Left hindlimb (tissue), 1 donor: ENCODE data around the gene NAA50.

Experiments
- DNase-seq: peaks from one replicate; pipeline ENCODE4 v3.0.0-alpha.2; 2018

Gene NAA50

DNA sequence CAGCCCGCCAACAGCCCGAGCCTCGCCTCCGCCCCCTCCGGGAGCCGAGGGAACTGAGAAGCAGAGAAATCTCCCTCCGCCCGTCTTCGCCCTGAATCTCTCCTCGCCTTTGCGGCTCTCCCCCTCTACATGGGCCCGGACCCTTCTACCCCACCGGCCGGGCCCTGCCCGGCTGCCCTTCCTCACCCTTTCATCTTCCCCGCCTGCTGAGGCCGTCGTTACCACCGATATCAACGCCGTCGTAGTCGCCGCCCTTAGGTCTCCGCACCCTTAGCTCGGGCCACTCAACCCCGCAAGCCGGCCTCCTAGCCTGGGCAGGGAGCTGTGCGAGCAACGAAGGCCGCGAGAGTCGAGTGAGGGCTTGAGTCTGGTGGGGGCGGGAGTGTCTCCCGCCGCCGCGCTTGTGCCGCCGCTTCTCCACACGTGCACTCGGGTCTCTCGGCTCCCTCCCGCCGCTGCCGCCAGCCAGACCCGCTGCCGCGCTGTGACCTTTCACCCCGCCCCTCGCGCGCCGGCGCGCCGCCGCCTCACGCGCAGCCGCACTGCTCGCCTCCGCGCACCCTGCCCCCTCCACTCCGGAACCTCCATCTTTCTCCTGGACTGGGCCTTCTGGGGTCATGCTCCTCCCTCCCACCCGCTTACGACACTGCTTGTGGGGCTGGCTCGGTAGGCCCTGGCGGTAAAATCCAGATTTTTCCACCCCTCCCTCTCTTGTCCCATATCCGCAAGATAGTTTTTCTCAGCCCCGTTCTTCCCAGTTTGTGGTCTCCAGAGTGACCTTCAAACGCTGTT, at the start of gene NAA50:
TSS of gene NAA50 (minus strand) at position 494 of the 792 bp plus-strand sequence. CDS start at position 194, 300 bp downstream.
- peak; percentile 97 for DNase-seq

DNA sequence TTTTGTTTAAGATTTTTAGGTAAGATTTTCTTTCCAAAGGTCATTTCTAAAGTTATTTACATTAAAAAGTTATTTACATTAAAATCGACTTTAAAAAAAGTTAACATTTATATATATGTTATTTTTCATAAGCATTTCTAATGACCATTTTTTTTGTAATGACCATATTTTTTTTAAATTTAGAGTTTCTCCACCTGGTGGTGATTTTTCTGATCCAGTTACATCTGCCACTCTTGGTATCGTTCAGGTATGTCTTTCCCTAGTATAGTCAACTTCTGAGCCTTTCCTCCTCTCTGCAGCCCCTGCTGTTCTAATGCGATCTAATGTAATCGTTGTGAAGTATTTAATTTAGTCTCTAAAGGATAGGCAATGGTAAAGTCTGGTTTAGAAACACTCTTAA, 49.6 kb upstream of the NAA50 start:
- no peak for DNase-seq

DNA sequence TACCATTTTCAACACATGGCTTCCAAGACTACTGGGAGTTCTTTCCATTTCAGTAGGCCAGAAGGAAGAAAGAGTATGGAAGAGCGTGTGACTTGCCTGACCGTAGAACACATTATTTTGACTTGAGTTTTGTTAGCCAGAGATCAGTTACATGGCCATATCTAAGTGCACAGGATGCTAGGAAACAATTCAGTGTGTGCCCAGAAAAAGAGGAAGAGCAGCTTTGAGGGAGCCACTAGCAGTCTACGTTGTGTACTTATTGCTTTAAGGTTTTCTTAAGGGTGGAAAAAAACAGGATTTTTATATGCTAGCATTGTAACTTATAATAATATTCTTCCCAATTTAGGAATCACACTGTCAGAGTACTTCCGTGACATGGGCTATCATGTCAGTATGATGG, 48.5 kb upstream of the NAA50 start:
- DNase-seq = no peak

DNA sequence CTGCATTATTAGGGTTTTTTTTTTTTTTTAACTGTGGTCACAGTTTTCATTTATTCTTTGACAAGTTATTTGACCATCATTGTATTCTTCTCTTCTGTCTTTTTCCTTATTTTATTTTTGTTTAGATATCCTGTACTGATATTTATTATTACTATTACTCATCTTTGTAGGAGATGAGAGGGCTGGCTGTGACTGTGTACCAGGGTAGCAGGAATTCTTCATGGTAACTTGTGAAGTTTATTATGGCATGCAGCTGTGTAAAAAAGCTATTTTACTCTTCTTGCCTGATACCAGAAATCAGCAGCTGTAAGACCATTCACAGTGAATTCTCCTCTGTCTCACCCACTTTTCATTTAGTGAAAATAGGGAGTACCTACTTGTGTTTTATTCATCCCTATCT, 45.3 kb upstream of the NAA50 start:
- DNase-seq = no peak

DNA sequence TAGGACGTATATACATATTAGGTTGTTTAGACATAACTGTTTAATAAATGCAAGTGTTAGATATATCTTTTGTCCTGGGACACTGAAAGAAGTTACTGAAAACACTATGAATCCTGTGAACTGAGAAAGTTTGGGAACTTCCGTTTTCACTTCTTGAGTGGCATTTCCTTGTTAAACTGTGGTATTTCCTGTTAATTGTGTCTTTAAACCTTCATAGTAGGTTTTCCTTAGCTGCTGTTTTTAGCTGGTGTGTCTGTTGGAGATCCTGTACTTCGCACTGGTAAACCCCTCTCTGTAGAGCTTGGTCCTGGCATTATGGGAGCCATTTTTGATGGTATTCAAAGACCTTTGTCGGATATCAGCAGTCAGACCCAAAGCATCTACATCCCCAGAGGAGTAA, 37.9 kb upstream of the NAA50 start:
- DNase-seq = no peak

DNA sequence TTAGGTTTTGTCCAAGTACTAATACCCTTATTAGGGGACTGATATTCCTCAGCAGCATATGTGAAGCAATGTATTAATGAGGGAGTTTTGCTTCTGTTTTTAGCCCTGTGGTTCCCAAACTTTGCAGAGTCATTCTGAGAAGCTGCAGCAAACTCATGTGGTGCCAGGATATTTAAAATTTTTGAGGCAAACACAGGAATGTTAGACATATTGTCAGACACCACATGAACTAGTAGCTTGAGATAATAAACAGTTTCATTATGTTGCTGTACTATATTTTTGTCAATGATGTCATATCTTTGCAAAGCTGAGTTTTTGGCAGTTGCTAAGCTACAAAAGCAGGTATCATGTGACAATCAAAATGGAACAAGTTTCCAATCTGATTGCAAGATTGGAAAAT, 37.4 kb upstream of the NAA50 start:
- no peak for DNase-seq

DNA sequence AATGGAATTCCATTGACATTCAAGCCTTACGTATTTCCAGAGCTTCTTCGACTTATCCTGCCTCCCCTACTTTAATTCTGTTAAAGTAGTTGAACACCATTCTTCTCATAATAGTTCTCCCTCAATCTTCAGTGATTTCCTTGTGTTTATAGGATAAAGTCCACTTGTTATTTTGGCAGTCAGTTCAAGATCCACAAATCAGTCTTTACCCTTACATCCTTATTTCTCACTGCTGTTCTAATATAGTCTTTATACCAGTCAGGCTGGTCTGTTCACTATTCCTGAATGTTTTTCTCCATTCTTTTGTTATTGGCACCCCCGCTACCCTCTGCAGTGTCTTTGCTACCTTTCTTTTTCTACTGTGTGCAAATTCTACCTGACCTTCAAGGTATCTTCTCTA, 30.5 kb upstream of the NAA50 start:
- DNase-seq = no peak

DNA sequence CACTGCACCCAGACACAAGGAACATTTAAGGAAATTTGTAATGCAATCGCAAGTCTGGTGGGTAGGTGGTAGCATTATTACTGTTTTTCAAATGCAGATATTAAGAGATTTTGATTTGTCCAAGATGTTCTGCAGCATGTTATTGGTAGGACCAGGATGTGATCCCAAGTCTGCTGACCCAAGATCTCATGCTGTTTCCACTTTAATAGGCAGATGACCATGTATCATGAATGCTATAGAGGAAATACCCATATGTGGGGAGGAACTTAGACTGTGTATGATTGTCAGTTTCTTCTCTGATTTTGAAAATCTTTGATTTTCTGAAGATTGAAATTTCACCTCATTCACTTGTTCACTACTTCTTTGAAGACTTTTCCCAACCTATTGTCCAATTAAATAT, 29.5 kb upstream of the NAA50 start:
- no peak for DNase-seq

DNA sequence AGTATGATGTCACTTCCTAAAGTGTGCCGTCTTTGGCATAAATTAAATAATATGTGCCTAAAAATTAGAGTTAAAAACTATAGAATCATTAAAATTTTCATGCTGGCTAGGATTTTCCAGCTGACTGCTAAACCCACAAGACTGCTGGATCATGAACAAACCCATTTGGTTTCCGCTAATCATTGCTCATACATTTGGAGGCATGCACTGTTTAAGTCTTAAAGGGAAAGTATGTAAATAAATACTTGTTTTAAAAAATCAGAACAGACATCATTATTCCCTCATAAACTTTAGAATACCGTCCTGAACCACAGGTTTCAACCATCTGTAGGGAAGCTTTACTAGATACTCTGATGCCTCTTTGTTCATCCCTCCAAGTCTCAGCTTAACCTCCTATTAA, 27.3 kb upstream of the NAA50 start:
- no peak for DNase-seq

DNA sequence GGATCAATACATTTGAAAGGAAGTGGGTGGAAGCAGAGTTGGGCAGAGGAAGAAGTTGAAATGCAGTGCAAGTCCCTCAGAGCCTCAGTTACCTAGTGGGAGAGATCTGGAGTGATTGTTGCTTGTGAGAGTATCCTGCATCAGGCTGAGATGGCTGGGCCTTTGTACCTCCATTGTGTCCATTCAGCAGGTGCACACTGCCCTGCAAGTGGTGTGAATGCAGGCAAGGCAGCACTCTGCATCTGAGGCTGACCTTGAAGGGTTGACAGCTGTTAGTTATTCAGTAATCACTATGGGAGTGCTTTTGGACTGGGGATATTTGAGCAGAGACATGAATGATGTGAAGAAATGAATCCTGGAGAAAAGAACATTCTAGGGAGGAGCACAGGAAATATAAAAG, 25.9 kb upstream of the NAA50 start:
- DNase-seq = no peak

DNA sequence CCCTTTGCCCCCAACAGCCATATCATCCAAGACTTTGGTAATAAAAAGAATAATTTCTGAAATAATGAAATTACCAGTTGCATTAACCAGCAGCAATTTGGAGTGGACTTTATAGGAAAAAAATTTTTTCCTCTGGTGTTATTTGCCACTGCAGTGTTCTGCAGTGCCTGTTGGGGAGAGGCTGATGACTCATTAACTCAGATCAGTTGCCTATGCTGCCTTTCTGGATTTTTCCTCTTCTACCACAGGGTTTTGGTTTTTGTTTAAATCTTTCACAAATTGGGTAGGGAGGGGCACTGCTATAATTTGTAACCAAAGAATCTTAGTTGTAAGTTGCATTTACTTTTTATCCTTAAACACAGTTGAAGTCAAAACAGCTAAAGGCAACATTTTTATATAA, 23.5 kb upstream of the NAA50 start:
- DNase-seq = no peak

DNA sequence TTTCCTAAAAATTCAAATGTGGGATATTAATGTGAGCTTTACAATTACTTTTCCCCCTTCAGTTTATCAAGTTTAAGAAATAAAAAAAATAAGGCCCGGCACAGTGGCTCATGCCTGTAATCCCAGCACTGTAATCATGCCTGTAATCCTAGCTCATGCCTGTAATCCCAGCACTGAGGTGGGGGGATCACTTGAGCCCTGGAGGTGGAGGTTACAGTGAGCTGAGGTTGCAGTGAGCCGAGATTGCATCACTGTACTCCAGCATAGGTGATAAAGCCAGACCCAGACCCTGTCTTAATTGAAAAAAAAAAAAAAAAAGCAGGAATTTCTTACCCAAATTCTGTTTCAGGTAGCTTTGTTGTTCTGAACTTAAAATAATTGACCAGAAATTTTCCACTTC, 18.6 kb upstream of the NAA50 start:
- no peak for DNase-seq

DNA sequence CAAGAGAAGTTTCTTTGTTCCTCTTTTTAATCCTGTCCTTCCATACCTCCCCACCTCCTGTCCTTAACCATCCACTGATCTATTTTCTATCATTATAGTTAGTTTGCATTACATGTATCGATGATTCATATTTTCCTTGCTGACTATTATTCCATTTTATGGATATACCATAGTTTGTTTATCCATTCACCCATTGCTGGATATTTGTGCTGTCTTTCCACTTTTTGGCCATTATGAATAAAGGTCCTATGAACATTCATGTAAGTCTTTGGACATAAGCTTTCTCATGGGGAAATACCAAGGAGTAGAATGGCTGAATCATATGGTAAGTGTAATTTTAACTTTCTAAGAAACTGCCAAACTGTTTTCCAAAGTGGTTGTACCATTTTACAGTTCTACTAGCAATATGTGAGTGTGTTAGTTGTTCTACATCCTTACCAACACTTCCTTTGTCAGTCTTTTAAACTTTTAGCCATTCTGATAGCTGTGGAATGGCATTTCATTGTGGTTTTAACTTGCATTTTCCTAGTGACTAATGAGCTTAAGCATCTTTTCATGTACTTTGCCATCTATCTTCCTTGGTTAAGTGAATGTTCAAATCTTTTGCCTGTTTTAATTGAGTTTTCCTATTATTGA, 12.5 kb upstream of the NAA50 start:
- DNase-seq = no peak

DNA sequence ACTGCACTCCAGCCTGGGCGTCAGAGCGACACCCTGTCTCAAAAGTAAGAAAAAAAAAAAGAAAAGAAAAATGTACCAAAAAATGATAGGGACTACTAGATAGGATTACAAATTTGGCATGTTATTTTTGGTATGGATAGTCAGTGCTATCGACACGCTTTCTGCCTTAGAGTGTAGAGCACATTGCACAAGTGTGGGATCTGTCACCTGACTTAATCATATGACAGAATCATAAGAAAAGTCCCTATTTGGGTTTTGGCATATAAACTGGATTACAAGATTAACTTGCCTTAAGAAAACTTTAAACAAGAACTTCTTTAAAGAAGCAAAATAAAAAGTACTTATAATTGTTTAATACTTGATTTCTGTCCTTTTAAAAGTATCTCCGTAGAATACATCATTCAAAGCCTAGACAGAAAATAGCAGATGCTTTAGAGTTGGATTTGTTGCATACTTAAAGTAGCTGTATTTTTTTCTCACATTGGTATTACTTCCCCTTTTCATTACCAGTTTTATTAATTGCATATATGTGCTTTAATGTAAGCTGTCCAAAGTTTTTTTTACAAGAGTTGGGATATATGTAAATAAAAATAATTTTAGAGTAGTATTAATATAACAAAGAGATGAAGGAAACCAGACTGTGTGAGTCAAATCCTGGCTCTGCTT, 8.6 kb upstream of the NAA50 start:
- DNase-seq = no peak

DNA sequence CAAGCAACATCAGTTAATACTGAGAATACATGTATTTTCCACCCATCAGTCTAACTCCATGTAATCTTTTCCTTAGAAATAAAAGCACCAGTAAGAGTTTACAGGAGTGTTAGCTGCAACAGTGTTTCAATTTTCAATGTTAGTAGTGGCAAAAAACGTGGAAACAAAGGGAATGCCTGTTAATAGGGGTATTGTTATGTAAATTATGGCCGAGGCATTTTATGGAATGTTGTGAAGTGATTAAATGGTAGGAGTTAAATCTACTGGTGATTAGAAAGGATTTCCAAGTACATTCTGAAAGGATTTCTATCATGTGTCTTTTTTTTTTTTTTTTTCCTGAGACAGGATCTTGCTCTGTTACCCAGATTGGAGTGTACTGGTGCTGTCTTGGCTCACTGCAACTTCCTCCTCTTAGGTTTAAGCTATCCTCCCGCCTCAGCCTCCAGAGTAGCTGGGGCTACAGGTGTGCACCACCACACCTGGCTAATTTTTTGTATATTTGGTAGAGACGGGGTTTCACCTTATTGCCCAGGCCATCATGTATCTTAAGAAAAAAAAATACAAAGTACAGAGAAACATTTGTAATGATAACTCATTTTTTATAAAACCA, 7.4 kb upstream of the NAA50 start:
- DNase-seq = no peak

DNA sequence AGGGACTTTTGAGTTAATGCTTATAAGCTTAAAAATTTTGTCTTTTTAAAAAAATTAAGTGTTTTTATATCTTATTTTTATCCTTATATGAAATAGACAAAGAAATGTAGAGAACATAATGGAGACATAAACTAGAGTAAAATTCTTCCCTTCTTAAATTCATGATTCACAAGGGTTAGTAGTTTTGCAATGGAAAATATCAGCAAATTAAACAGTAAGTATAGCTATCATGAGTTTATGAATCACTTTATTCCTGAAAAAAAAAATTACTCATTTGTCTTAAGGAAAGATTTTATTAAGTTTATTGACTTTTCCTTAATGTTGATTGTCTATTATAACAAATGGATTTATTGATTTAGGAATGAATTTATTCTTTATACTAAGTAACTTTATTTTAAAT, 5.1 kb upstream of the NAA50 start:
- DNase-seq = no peak

DNA sequence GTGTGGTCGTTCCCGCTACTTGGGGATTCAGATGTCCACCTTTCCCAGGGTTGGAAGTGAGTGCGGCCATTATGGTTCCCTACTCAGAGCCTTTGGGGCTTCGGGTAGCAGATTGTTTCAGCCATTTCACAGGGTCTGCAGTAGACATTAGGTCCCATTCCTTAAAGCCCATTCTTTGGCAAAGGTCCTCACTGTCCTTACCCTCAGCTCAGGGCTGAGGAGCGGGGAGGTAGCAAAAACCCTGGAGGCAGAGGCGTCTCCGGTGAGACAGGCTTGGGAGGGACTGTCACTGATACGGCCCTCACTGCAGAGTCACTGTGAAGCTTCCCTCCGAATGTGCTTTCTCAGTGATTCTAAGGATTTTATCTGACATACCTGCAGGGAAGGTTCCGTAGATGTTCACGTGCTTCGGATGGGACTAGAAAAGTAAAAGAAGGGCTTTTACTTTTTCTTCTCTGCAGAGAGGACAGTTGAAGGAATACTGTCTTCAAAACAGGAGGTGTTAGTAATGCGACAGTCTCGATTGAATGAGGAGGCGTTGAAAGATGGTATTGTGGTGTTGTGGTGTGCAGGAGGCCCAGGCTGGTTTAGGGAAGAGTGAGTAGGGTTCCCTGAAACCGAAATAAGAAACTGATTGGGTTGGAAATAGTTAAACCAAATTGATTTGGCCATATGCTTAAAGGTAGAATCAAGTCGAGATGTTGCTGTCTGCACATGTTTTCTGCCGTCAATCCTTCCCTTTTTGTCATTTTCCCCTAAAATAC, 1.4 kb upstream of the NAA50 start:
- DNase-seq = no peak

DNA sequence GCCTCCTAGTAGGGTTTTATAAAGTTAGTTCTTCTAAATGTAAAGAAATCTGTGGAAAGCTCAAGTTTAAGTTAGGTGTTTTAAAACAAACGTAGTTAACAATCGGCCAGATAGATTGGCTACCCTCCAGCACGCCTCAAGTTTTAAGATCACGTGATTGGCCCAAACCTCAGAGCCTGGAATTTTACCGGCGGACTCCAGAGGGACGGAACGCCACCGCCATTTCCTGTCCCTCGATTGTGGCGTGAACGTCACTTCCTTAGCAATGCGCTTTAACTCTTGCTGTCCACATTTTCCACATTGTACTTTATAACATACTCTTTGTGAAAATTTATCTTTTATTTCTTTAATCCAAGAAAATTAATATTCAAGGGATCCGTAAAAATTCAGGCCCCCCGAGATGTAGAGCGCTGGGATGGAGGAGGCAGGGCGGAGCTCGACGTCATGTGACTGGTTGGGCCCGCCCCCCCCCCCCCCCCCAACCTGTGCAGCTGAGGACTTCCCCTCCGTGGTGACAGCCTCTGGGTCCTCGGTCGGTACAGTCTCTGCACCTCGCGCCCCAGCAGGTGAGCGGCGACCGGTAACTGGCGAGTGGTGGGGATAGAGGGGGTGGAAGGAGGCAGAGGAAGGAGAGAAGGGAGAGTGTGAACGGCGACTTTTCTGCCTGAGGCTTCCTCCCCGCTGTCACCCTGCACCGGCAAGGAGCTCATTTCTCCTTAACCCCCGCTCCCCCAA, 666 bp upstream of the NAA50 start, which contains the start of gene ATP6V1A:
TSS of gene ATP6V1A (plus strand) at position 488 of the 735 bp plus-strand sequence. CDS start 31,719 bp downstream, outside the sequence.
- DNase-seq = peak; percentile 94

DNA sequence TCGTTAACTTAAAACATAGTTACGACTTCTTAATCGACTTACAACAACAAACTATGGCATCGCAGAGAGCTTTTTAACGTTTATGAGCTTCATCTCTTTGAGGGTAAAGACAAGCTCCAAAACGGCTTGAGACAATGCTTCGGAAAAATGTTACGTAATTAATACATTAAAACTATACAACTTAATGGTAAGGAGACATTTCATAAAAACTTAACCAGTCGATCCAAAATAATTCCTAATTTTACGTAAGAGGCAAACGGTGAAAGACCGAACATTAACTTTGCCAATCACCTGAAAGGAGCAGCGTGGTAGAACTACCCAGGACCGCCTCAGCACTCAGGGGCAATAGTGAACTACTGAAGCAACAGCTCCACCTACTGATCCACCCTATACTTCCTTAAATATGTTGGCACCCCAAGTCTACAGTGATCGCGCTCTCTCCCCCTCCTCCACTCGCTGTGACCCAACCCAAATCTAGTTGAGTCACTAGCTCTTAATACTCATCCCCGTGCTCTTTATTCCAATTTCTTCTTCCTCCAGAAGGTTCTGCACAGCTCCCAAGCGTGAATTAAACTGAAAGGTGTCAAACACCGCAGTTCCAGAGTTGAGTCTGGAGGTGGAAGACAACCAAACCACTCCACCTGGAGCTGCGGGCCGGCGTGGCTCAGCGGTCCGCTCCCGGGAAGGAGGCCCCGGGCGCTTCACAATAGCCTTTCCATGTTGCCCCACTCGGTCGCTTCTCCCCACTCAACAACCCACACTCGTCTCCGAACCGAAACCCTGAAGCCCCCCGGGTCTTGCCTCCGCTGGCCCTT, 901 bp downstream of the NAA50 start:
- peak; percentile 76 for DNase-seq

DNA sequence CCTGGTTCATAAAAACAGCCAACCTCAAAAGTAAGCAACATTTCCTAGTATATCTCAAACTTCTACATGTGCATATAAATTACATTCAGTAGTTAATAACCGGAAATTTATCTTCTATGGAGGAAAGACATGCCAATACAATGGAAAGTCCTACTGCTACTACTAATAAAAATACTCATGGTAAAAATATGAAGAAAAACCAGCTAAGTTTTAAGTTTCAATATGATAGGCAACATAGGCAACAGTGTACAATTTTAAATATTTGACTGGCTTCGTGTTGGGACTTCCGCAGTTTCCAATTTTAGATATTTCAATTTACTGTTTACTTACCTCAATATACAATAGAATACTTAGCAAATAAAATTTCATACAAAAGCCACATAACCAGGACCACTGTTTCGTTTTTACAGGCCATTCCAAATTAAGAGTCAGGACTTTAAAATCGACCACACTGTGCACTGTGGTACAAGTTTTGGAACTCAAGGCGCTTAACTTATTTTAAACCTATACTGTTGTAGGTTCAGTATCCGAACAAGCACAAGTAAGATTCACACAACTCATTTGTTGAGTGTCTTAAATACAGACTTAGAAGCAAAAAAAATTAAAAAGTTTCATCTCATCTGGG, 2.9 kb downstream of the NAA50 start:
- no peak for DNase-seq

DNA sequence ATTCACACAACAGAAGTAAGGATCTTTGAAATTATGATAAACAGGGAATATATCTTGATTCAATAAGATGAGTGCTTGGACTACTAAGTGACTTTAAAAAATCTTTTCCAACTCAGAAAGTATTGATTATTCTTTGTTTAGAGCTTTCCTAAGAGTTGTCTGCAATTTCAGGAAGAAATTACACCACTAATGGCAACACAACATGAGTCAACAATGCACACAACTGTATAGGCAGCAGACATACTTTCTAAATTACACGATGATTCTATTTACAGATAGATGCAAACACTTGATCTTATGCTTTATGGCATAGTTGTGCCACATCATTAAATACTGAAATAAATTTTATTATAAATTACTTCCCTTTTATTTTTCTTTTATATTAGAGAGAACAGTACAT, 4.4 kb downstream of the NAA50 start:
- no peak for DNase-seq
